Natural killer cell (primary cell): ENCODE data around the gene MCRIP2. TPM values are rescaled to one million over a fixed set of nuclear protein-coding genes. Genes with fewer than 3 reads are reported as not detected.
A peak's percentile ranks its signal among the peaks of the same experiment; 100 is the strongest.

ENCODE experiments used
- ATAC-seq, 3 donors: fragments of 150-1000 bp in 2 of 3; fragments of 200-7000 bp in 1 of 3; cut with Tn5 transposase; 1 replicate in 1 of 3; 2 replicates in 2 of 3; pipeline ENCODE4 v1.10.0; 2021; ENCODE audit warnings: mild to moderate bottlenecking in 2 of 3, moderate library complexity in 2 of 3
- DNase-seq, 2 donors: peaks; one replicate each; pipeline versions ENCODE4 v3.0.0 to v3.0.0-alpha.2; 2013 to 2021; ENCODE audit warnings: mixed read lengths in 1 of 2
- H3K27ac ChIP-seq: one replicate; pipeline ENCODE4 v1.5.1; 2013; ENCODE audit warnings: mild to moderate bottlenecking, low read length
- H3K27me3 ChIP-seq: one replicate; pipeline ENCODE4 v1.6.1; 2013; ENCODE audit warnings: low read length; ENCODE audit not compliant: control insufficient read depth, insufficient read depth
- H3K36me3 ChIP-seq: one replicate; pipeline ENCODE4 v1.6.1; 2013; ENCODE audit warnings: low read length; ENCODE audit not compliant: control insufficient read depth, insufficient read depth
- H3K4me1 ChIP-seq: one replicate; pipeline ENCODE4 v1.6.1; 2013; ENCODE audit warnings: low read length; ENCODE audit not compliant: control insufficient read depth, insufficient read depth
- H3K4me3 ChIP-seq: one replicate; pipeline ENCODE4 v1.5.1; 2013; ENCODE audit warnings: low read length
- H3K9me3 ChIP-seq: one replicate; pipeline ENCODE4 v1.6.1; 2013; ENCODE audit warnings: low read length; ENCODE audit not compliant: control insufficient read depth, insufficient read depth
- H3K27ac Mint-ChIP-seq, 2 donors: one replicate each; pipeline ENCODE4 v1.8.0; 2022; ENCODE audit warnings: mild to moderate bottlenecking in 2 of 2, mixed read lengths in 2 of 2, moderate library complexity in 1 of 2
- H3K27me3 Mint-ChIP-seq, 2 donors: one replicate each; pipeline ENCODE4 v1.8.0; 2022; ENCODE audit warnings: low read depth in 2 of 2, mixed read lengths in 2 of 2
- H3K36me3 Mint-ChIP-seq: one replicate; pipeline ENCODE4 v1.8.0; 2022; ENCODE audit warnings: mixed read lengths
- H3K4me1 Mint-ChIP-seq, 2 donors: one replicate each; pipeline ENCODE4 v1.8.0; 2022; ENCODE audit warnings: mixed read lengths in 2 of 2
- H3K4me3 Mint-ChIP-seq: one replicate; pipeline ENCODE4 v1.8.0; 2022; ENCODE audit warnings: mild to moderate bottlenecking, moderate library complexity, mixed read lengths
- H3K9me3 Mint-ChIP-seq, 2 donors: one replicate each; pipeline ENCODE4 v1.8.0; 2022; ENCODE audit warnings: mixed read lengths in 2 of 2
- WGBS: methylation state at CpG from one replicate; pipeline ENCODE4 v1.1.7; 2013; ENCODE audit warnings: missing lambda C conversion rate; ENCODE audit not compliant: insufficient coverage; 5-methylcytosine and 5-hydroxymethylcytosine counted together
- intact Hi-C: fragments of 100-400 bp; cut with micrococcal nuclease; formaldehyde crosslinking; loops from one replicate; pipeline ENCODE4 v1.14.2; 2022
- total RNA-seq, 4 donors: library from RNA; stranded (reverse); fragments of 120-200 nt in 1 of 4; gene quantifications; one replicate each; pipeline versions ENCODE4 v1.2.3 to v1.2.4, GENCODE V29; 2013 to 2022
- TF ChIP-seq, protein P1 (sequence below): fragments of 200-600 bp; IDR thresholded peaks from one replicate; pipeline ENCODE4 v1.8.0; 2022; ENCODE audit warnings: antibody characterized with exemption

Gene MCRIP2
- total RNA-seq, 3 donors from 2014 or later (not counting 1 experiment from before 2014, with no cell fraction given) = 11.3 to 17.4 (median 15.7) TPM

DNA sequence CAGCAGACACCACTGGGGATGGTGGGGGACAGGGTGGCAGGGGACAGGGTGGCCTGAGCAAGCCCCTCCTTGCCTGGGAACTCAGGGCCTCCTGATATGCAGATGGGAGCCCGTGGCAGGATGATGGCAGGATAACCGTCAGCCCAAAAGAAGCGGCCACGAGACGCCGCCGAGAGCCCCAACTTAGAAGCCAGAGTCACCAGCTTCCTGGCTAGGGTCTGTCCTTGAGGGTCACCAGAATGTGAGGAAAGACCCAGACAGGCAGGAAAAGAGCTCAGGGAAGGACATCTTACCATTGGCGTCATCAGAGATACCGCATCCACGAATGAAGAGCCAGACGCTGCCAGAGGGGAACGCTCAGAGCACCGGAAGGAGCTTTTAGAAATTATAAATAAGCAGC is 32.3 kb upstream of the MCRIP2 start:
- Histone ChIP-seq H3K36me3 (no peaks in the 10 kb centered on the region), H3K27me3 (no peaks in the 10 kb centered on the region), H3K4me1 (peaks cover 6% of the 10 kb centered on the region), H3K4me3 (no peak overlapping the region), H3K27ac (no peak overlapping the region), H3K9me3 (peaks cover 6% of the 10 kb centered on the region)
- H3K36me3 Mint-ChIP-seq = no peaks in the 10 kb centered on the region
- H3K27ac Mint-ChIP-seq = no peak overlapping the region
- 94% methylated on average over 13 of the region's 13 CpGs for WGBS
- peaks cover 5 to 16% of the 10 kb centered on the region in 2 donors for H3K4me1 Mint-ChIP-seq
- ATAC-seq (no peak), DNase-seq (no peak)
- no peak overlapping the region for H3K4me3 Mint-ChIP-seq
- H3K9me3 Mint-ChIP-seq = no peaks in the 10 kb centered on the region
- intact Hi-C loops = no loop called here
- H3K27me3 Mint-ChIP-seq = no peaks in the 10 kb centered on the region
- TF ChIP-seq, protein P1, sequence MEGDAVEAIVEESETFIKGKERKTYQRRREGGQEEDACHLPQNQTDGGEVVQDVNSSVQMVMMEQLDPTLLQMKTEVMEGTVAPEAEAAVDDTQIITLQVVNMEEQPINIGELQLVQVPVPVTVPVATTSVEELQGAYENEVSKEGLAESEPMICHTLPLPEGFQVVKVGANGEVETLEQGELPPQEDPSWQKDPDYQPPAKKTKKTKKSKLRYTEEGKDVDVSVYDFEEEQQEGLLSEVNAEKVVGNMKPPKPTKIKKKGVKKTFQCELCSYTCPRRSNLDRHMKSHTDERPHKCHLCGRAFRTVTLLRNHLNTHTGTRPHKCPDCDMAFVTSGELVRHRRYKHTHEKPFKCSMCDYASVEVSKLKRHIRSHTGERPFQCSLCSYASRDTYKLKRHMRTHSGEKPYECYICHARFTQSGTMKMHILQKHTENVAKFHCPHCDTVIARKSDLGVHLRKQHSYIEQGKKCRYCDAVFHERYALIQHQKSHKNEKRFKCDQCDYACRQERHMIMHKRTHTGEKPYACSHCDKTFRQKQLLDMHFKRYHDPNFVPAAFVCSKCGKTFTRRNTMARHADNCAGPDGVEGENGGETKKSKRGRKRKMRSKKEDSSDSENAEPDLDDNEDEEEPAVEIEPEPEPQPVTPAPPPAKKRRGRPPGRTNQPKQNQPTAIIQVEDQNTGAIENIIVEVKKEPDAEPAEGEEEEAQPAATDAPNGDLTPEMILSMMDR = no peak

DNA sequence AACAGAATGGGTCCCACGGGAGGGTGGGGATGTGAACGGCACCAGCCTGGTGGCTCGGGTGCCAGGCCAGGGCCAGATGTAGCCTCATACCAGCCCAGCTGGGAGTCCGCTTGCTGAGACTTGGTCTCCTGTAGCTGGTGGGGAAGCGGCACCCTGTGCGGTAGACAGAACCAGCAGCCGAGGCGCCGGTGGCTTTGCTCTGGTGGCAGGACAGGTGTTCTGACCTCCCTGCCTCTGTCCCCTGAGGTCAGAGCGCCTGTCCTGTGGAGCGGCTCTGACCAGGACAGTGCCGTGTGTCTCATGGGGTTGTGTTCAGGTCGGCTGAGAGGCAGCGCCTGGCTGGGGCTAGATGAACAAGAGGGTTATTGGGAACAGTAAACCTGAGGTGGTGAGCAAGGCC is 31.6 kb upstream of the MCRIP2 start:
- H3K9me3 ChIP-seq = peaks cover 5% of the 10 kb centered on the region
- no peaks in the 10 kb centered on the region for H3K9me3 Mint-ChIP-seq
- no peak overlapping the region for H3K27ac ChIP-seq
- H3K4me3 Mint-ChIP-seq = no peak overlapping the region
- peak overlapping the region in 1 of 2 donors; percentile 31 for H3K27ac Mint-ChIP-seq
- H3K36me3 ChIP-seq = no peaks in the 10 kb centered on the region
- H3K27me3 ChIP-seq = no peaks in the 10 kb centered on the region
- peaks cover 6% of the 10 kb centered on the region for H3K4me1 ChIP-seq
- intact Hi-C loops = loop anchor here (2.0 to 5.0 kb wide), 2 partner anchors 31 to 218 kb away; no protein-coding TSS in a partner anchor
- H3K4me1 Mint-ChIP-seq = peaks cover 5 to 16% of the 10 kb centered on the region in 2 donors
- H3K4me3 ChIP-seq = no peak overlapping the region
- TF ChIP-seq, protein P1 = no peak
- WGBS = 82% methylated on average over 14 of the region's 14 CpGs
- DNase-seq (no peak), ATAC-seq (no peak)
- no peaks in the 10 kb centered on the region for H3K36me3 Mint-ChIP-seq
- no peaks in the 10 kb centered on the region for H3K27me3 Mint-ChIP-seq

DNA sequence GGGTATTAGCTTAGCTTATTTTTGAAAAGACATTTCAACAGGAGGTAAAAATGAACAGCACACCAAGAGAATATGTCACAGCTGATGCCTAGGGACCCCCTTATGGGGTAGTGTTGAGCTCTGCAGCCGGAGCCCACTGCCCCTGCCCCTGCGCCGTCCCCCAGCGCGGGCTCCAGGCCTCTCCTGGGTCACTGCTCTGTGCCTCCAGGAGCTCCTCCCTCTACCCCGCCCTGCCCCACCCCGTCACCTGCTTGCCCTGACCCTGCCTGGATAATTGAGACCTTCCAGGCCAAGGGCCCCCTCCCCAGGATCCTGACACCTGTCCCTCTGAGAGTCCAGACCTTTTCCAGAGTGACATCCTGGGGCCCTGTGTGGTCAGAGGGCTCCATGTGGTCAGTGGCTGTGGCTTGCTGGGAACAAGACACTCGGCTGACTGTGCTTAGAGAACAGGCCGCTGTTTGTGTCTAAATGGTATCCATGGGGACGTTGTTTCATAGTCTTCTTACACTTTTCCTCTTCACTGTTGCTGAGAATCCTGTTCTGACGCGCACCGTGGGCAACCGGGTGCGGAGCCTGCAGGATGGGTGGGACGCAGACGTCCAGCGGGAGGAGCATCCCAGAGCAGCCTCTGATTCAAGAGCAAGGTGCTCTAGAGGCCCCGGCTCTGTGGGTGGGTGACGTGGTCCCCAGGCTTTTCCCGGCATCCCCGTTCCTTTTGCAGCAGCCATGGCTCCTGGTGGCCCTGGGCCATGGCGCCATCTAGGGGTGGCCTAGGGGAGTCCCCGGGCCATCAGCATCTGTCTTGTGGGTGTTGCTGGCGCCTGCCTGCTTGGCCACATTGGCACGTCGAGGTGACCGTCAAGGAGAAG is 30.9 kb upstream of the MCRIP2 start:
- Mint-ChIP-seq H3K4me3 (no peak overlapping the region), H3K36me3 (no peaks in the 10 kb centered on the region), H3K27me3 (no peaks in the 10 kb centered on the region), H3K27ac (peak overlapping the region in 1 of 2 donors; percentile 31), H3K4me1 (peaks cover 5 to 16% of the 10 kb centered on the region in 2 donors), H3K9me3 (no peaks in the 10 kb centered on the region)
- ATAC-seq = peak; percentile 74 to 84 (median 78)
- 80% methylated on average over 28 of the region's 28 CpGs for WGBS
- intact Hi-C loops = loop anchor here (2.0 to 5.0 kb wide), 2 partner anchors 32 to 218 kb away; no protein-coding TSS in a partner anchor
- Histone ChIP-seq H3K4me3 (no peak overlapping the region), H3K9me3 (no peaks in the 10 kb centered on the region), H3K4me1 (peaks cover 6% of the 10 kb centered on the region), H3K27ac (no peak overlapping the region), H3K36me3 (no peaks in the 10 kb centered on the region), H3K27me3 (no peaks in the 10 kb centered on the region)
- TF ChIP-seq, protein P1 = peak; percentile 77
- peak; percentile 62 to 78 for DNase-seq
